MM.1S (cell line): ENCODE measurements around the gene DGUOK.
"Not testable (repeated sequence)": the region's sequence is repeated elsewhere in the genome, so short reads cannot be mapped to it uniquely, and the experiment has no call there.

Source experiments
- DNase-seq: peaks from one replicate; pipeline ENCODE4 v3.0.0-alpha.2; 2015
- H2AFZ ChIP-seq: fragments of 300-600 bp; sonication (generic); 2 replicates; pipeline ENCODE4 v1.6.0; 2016; ENCODE audit warnings: antibody characterized with exemption, low read length
- H3F3A ChIP-seq: fragments of 300-600 bp; sonication (generic); 2 replicates; pipeline ENCODE4 v1.6.1; 2016; ENCODE audit warnings: mild to moderate bottlenecking, antibody characterized with exemption, low read length, moderate library complexity, mixed read lengths; ENCODE audit not compliant: insufficient read depth
- H3K27ac ChIP-seq: fragments of 300-600 bp; sonication (generic); 2 replicates; pipeline ENCODE4 v1.5.1; 2016; ENCODE audit warnings: mild to moderate bottlenecking, low read length
- H3K27me3 ChIP-seq: fragments of 300-600 bp; sonication (generic); replicated peaks from 2 replicates; pipeline ENCODE4 v1.6.0; 2016; ENCODE audit warnings: low read length; ENCODE audit not compliant: insufficient read depth
- H3K36me3 ChIP-seq: fragments of 300-600 bp; sonication (generic); replicated peaks from 2 replicates; pipeline ENCODE4 v1.6.1; 2016; ENCODE audit warnings: mild to moderate bottlenecking, low read length, mixed read lengths; ENCODE audit not compliant: insufficient read depth
- H3K4me1 ChIP-seq: fragments of 300-600 bp; sonication (generic); 2 replicates; pipeline ENCODE4 v1.6.1; 2016; ENCODE audit warnings: low read length, mixed read lengths
- H3K4me2 ChIP-seq: fragments of 300-600 bp; sonication (generic); 2 replicates; pipeline ENCODE4 v1.6.0; 2016; ENCODE audit warnings: low read depth, low read length
- H3K4me3 ChIP-seq: fragments of 300-600 bp; sonication (generic); 2 replicates; pipeline ENCODE4 v1.5.1; 2016; ENCODE audit warnings: low read length, mixed read lengths
- H3K79me2 ChIP-seq: fragments of 300-600 bp; sonication (generic); 2 replicates; pipeline ENCODE4 v1.6.1; 2016; ENCODE audit warnings: mixed run types, low read length, mixed read lengths
- H3K9ac ChIP-seq: fragments of 300-600 bp; sonication (generic); 2 replicates; pipeline ENCODE4 v1.6.1; 2016; ENCODE audit warnings: low read length, mixed read lengths
- H3K9me2 ChIP-seq: fragments of 300-600 bp; sonication (generic); replicated peaks from 2 replicates; pipeline ENCODE4 v1.6.1; 2016; ENCODE audit warnings: mild to moderate bottlenecking, low read length, mixed read lengths; ENCODE audit not compliant: insufficient read depth
- H3K9me3 ChIP-seq: fragments of 300-600 bp; sonication (generic); replicated peaks from 2 replicates; pipeline ENCODE4 v1.6.1; 2016; ENCODE audit warnings: mild to moderate bottlenecking, low read length, mixed read lengths; ENCODE audit not compliant: insufficient read depth
- H4K20me1 ChIP-seq: fragments of 300-600 bp; sonication (generic); 2 replicates; pipeline ENCODE4 v1.6.1; 2016; ENCODE audit warnings: mild to moderate bottlenecking, low read length, moderate library complexity, mixed read lengths; ENCODE audit not compliant: insufficient read depth
- CTCF ChIP-seq: fragments of 300-600 bp; sonication (generic); IDR thresholded peaks from 2 replicates; pipeline ENCODE4 v1.5.1; 2016; ENCODE audit warnings: antibody characterized with exemption, low read length, mixed read lengths
- EZH2 ChIP-seq: fragments of 300-600 bp; sonication (generic); optimal IDR thresholded peaks from 2 replicates; pipeline ENCODE3; 2017; ENCODE audit warnings: low read depth, mild to moderate bottlenecking, antibody characterized with exemption, low read length, mixed read lengths
- EZH2phosphoT487 ChIP-seq: fragments of 300-600 bp; sonication (generic); IDR thresholded peaks from 2 replicates; pipeline ENCODE4 v1.6.1; 2018; ENCODE audit warnings: antibody characterized with exemption, low read length

Gene DGUOK

GRCh38 chr2:73885406-73885805 lies 41.3 kb upstream of the DGUOK start:
- Histone ChIP-seq H3K27me3 (no peaks in the 10 kb centered on the region), H3F3A (no peaks in the 10 kb centered on the region), H3K27ac (no peak overlapping the region), H3K4me3 (no peak overlapping the region), H3K36me3 (no peaks in the 10 kb centered on the region), H4K20me1 (no peaks in the 10 kb centered on the region), H3K9ac (no peak overlapping the region), H3K4me1 (no peaks in the 10 kb centered on the region), H3K4me2 (no peak overlapping the region), H3K9me3 (no peaks in the 10 kb centered on the region), H2AFZ (no peak overlapping the region), H3K79me2 (no peaks in the 10 kb centered on the region), H3K9me2 (no peaks in the 10 kb centered on the region)
- DNase-seq: no peak
- TF ChIP-seq EZH2 (no peak), EZH2phosphoT487 (no peak), CTCF (no peak)

DNA sequence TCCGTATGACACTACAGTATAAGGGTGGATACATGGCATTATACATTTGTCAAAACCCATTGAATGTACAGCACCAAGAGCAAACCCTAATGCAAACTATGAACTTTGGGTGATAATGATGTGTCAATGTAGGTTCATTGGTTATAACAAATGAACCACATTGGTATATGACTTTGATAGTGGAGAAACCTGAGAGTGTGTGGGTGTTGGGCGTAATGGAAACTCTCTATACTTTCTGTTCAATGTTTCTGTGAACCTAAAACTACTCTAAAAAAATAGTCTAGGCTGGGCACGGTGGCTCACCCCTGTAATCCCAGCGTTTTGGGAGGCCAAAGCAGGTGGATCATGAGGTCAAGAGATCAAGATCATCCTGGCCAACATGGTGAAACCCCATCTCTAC lies 40.3 kb upstream of the DGUOK start:
- Histone ChIP-seq H3K4me3 (no peak overlapping the region), H3K36me3 (no peaks in the 10 kb centered on the region), H3K9me3 (no peaks in the 10 kb centered on the region), H3K27ac (no peak overlapping the region), H3K27me3 (no peaks in the 10 kb centered on the region), H3K4me1 (no peaks in the 10 kb centered on the region), H3K9ac (no peak overlapping the region), H3K9me2 (no peaks in the 10 kb centered on the region), H2AFZ (no peak overlapping the region), H3F3A (no peaks in the 10 kb centered on the region), H3K4me2 (no peak overlapping the region), H3K79me2 (no peaks in the 10 kb centered on the region), H4K20me1 (no peaks in the 10 kb centered on the region)
- TF ChIP-seq EZH2 (no peak), EZH2phosphoT487 (no peak), CTCF (no peak)
- DNase-seq: no peak

DNA sequence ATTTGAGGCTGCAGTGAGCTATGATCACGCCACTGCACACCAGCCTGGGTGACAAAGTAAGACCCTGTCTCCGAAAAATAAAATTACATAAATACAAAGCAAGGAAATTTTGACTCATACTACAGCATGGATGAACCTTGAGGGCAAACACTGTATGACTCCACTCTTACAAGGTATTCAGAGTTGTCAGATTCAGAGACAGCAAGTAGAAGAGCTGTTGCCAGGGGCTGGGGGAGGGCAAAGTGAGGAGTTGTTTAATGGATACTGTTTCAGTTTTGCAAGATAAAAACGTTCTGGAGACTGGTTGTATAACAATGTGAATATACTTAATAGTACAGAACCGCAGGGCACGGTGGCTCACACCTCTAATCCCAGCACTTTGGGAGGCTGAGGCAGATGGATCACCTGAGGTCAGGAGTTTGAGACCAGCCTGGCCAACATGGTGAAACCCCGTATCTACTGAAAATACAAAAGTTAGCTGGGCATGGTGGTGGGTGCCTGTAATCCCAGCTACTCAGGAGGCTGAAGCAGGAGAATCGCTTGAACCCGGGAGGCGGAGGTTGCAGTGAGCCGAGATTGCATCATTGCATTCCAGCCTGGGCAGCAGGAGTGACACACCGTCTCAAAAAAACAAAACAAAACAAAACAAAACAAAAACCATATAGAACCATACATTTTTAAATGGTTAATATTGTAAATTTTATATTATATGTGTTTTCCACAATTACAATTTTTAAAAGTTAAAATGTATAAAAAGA lies 38.9 kb upstream of the DGUOK start:
- H3K4me2 ChIP-seq, H3K4me1 ChIP-seq, H2AFZ ChIP-seq, DNase-seq, H3K36me3 ChIP-seq, H3K27ac ChIP-seq, H4K20me1 ChIP-seq, H3K9me3 ChIP-seq, H3K4me3 ChIP-seq, H3F3A ChIP-seq, H3K27me3 ChIP-seq, H3K9ac ChIP-seq, H3K79me2 ChIP-seq, H3K9me2 ChIP-seq: not testable (repeated sequence)

- Histone ChIP-seq H3K36me3 (no peaks in the 10 kb centered on the region), H3K4me3 (no peak overlapping the region), H3F3A (no peaks in the 10 kb centered on the region), H2AFZ (no peak overlapping the region), H4K20me1 (no peaks in the 10 kb centered on the region), H3K79me2 (no peaks in the 10 kb centered on the region), H3K27ac (no peak overlapping the region), H3K9ac (no peak overlapping the region), H3K27me3 (no peaks in the 10 kb centered on the region), H3K9me2 (no peaks in the 10 kb centered on the region), H3K4me2 (no peak overlapping the region), H3K9me3 (no peaks in the 10 kb centered on the region), H3K4me1 (no peaks in the 10 kb centered on the region)
- TF ChIP-seq CTCF (no peak), EZH2 (no peak), EZH2phosphoT487 (no peak)
- no peak for DNase-seq
Measured at GRCh38 chr2:73888388-73888787, 38.3 kb upstream of the DGUOK start.
